NT2/D1 (cell line): ENCODE measurements around the gene CABP4.

Experiments used
- SUZ12 ChIP-seq: IDR thresholded peaks from 2 replicates; pipeline ENCODE4 v1.6.1; 2011; ENCODE audit not compliant: insufficient read length, insufficient read depth; ENCODE audit errors: extremely low read depth
- ZNF274 ChIP-seq: IDR thresholded peaks from 2 replicates; pipeline ENCODE4 v1.6.1; 2011; ENCODE audit warnings: mild to moderate bottlenecking, low read depth, low read length

- TF ChIP-seq ZNF274 = no peak
- TF ChIP-seq SUZ12 = no peak
Observed at GRCh38 chr11:67469508-67469811, 14.3 kb downstream of the CABP4 start.
